Measurements from ENCODE around the gene FKBP1B.

Gene FKBP1B

DNA sequence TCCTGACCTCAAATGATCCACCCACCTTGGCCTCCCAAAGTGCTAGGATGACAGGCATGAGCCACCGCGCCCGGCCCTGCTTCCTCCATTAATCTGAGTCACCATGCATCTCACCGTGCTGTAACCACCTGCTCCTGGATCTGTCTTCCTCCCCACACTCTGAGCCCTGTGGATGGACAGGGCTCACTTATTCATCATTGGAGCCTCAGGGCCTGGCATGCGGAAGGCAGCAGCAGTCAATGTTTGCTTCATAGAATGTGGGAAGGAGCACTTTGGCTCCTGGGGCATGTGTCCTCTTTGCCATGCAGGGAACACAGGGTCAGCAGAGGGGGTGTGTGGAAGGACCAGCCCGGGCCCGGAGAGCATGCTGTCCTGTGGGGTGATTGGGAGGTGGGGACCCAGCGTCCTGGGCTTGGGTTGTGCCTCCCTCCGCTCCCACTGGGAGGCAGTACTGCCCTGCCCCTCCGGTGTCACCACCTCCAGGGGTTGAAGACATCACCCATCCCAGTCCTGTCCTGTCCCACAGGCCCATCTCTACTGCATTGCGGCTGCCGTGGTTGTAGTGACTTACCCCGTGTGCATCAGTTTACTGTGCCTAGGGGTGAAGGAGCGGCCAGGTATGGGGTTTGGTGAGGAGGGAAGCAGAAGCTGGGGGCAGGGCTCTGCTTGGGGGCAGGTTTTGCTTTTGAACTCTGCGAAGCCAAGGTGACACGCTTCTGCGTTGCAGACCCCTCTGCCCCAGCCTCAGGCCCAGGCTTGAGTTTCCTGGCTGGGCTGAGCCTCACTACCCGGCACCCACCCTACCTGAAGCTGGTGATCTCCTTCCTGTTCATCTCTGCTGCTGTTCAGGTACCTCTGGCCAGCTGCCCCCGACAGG is 28.2 kb upstream of the FKBP1B start:
- no peaks in the 10 kb centered on the region for H3K79me1 ChIP-seq (ENCODE audit: low read length)
- H3K56ac ChIP-seq (ENCODE audit: low read length) = no peak overlapping the region
- H3K79me2 ChIP-seq (ENCODE audit: control insufficient read depth, insufficient read depth, low read length) = no peaks in the 10 kb centered on the region
- no peak overlapping the region for H2BK15ac ChIP-seq (replicated peaks; ENCODE audit: low read depth)
- H3K9ac ChIP-seq (ENCODE audit: low read length) = no peak overlapping the region
- no peak overlapping the region for H4K5ac ChIP-seq (ENCODE audit: low read length)
- no peak overlapping the region for H3K27ac ChIP-seq (ENCODE audit: low read depth, low read length)
- H3K4me1 ChIP-seq (ENCODE audit: control insufficient read depth, low read depth, low read length) = no peaks in the 10 kb centered on the region
- no peak overlapping the region for H3K4me3 ChIP-seq (ENCODE audit: low read length)
- peak; percentile 68 for DNase-seq
- H2AK5ac ChIP-seq (ENCODE audit: low read length) = no peak overlapping the region
- no peak overlapping the region for H3K4me2 ChIP-seq (ENCODE audit: low read length)
- H3K36me3 ChIP-seq (ENCODE audit: control insufficient read depth, insufficient read depth, low read length) = no peaks in the 10 kb centered on the region
- H3K4ac ChIP-seq (ENCODE audit: low read depth, low read length) = no peak overlapping the region
- no peak overlapping the region for H3K23ac ChIP-seq (ENCODE audit: low read length)
- no peaks in the 10 kb centered on the region for H3K27me3 ChIP-seq (ENCODE audit: insufficient read depth, low read length, poor library complexity)
- H3K18ac ChIP-seq (ENCODE audit: low read length) = no peak overlapping the region
- H2BK120ac ChIP-seq (ENCODE audit: low read depth, low read length) = no peak overlapping the region
- H2BK5ac ChIP-seq (ENCODE audit: low read length) = no peak overlapping the region
- WGBS (ENCODE audit: extremely low coverage, insufficient coverage, low lambda C conversion rate) = no CpG with 5 or more reads among the region's 19 CpGs
- H4K8ac ChIP-seq (ENCODE audit: low read depth, low read length) = no peak overlapping the region

DNA sequence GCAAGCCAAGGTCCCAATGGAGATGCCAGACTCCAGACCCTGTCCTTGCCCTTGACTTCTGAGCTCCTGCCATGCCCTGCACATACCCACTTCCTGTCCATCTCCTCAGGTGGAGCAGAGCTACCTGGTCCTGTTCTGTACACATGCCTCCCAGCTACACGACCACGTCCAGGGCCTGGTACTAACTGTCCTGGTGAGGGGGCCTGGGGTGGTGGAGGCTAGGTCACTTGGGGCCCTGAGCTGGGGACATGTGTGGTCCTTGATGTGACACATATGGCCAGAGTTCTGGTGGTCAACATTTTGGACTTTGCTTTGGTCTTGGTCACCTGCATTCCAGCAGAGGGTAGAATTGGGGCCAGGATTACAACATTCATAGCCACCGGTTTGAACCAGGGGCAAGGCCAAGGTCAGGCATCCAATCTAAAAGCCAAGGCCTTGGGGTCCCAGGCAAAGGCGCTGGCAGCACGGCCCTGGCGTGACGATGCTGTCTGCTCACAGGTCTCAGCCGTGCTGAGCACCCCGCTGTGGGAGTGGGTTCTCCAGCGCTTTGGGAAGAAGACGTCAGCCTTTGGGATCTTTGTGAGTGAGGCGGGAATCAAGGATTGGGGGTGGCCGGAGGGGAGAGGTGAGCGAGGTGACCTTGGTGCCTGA is 27.1 kb upstream of the FKBP1B start:
- H3K56ac ChIP-seq (ENCODE audit: low read length) = no peak overlapping the region
- no peaks in the 10 kb centered on the region for H3K4me1 ChIP-seq (ENCODE audit: control insufficient read depth, low read depth, low read length)
- no peak overlapping the region for H3K4me3 ChIP-seq (ENCODE audit: low read length)
- no peak overlapping the region for H2BK120ac ChIP-seq (ENCODE audit: low read depth, low read length)
- no peaks in the 10 kb centered on the region for H3K36me3 ChIP-seq (ENCODE audit: control insufficient read depth, insufficient read depth, low read length)
- H3K79me2 ChIP-seq (ENCODE audit: control insufficient read depth, insufficient read depth, low read length) = no peaks in the 10 kb centered on the region
- H2BK5ac ChIP-seq (ENCODE audit: low read length) = no peak overlapping the region
- H3K4ac ChIP-seq (ENCODE audit: low read depth, low read length) = no peak overlapping the region
- no peaks in the 10 kb centered on the region for H3K79me1 ChIP-seq (ENCODE audit: low read length)
- no peaks in the 10 kb centered on the region for H3K27me3 ChIP-seq (ENCODE audit: insufficient read depth, low read length, poor library complexity)
- DNase-seq = no peak
- H4K5ac ChIP-seq (ENCODE audit: low read length) = no peak overlapping the region
- H3K27ac ChIP-seq (ENCODE audit: low read depth, low read length) = no peak overlapping the region
- no peak overlapping the region for H3K23ac ChIP-seq (ENCODE audit: low read length)
- WGBS (ENCODE audit: extremely low coverage, insufficient coverage, low lambda C conversion rate) = no CpG with 5 or more reads among the region's 14 CpGs
- H2BK15ac ChIP-seq (replicated peaks; ENCODE audit: low read depth) = no peak overlapping the region
- no peak overlapping the region for H3K4me2 ChIP-seq (ENCODE audit: low read length)
- H3K18ac ChIP-seq (ENCODE audit: low read length) = no peak overlapping the region
- no peak overlapping the region for H4K8ac ChIP-seq (ENCODE audit: low read depth, low read length)
- H2AK5ac ChIP-seq (ENCODE audit: low read length) = no peak overlapping the region
- no peak overlapping the region for H3K9ac ChIP-seq (ENCODE audit: low read length)

DNA sequence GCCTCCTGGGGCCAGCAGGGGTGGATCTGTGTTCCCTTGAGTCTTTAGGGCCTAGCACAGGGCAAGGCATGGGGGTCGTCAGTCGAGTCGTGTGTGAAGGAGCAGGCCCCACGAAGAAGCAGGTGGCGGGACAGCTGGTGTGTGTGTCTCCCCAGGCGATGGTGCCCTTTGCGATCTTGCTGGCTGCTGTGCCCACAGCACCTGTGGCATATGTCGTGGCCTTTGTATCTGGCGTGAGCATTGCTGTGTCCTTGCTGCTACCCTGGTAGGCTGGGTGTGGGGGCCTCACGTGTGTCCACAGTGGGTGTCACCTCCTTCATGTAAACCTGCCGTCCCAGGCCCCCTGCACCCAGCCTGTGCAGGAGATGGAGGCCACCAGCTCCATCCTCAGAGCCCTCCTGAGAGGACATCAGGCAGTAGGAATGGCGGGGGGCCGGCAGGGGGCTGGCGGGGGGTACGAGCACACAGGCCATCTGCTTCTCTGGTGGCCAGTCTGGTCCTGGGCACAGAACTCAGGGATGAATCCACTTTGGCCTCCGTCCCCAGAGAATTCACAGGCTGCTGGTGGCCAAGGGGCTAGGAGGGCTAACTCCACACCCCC is 26.5 kb upstream of the FKBP1B start:
- no CpG with 5 or more reads among the region's 16 CpGs for WGBS (ENCODE audit: extremely low coverage, insufficient coverage, low lambda C conversion rate)
- H2BK15ac ChIP-seq (replicated peaks; ENCODE audit: low read depth) = no peak overlapping the region
- no peaks in the 10 kb centered on the region for H3K79me2 ChIP-seq (ENCODE audit: control insufficient read depth, insufficient read depth, low read length)
- H3K4me3 ChIP-seq (ENCODE audit: low read length) = no peak overlapping the region
- no peak overlapping the region for H3K4me2 ChIP-seq (ENCODE audit: low read length)
- no peak overlapping the region for H3K23ac ChIP-seq (ENCODE audit: low read length)
- no peak overlapping the region for H4K8ac ChIP-seq (ENCODE audit: low read depth, low read length)
- H4K5ac ChIP-seq (ENCODE audit: low read length) = no peak overlapping the region
- no peak overlapping the region for H3K9ac ChIP-seq (ENCODE audit: low read length)
- H2AK5ac ChIP-seq (ENCODE audit: low read length) = no peak overlapping the region
- no peak overlapping the region for H3K18ac ChIP-seq (ENCODE audit: low read length)
- no peaks in the 10 kb centered on the region for H3K36me3 ChIP-seq (ENCODE audit: control insufficient read depth, insufficient read depth, low read length)
- H2BK120ac ChIP-seq (ENCODE audit: low read depth, low read length) = no peak overlapping the region
- DNase-seq = no peak
- H3K79me1 ChIP-seq (ENCODE audit: low read length) = no peaks in the 10 kb centered on the region
- H3K56ac ChIP-seq (ENCODE audit: low read length) = no peak overlapping the region
- no peak overlapping the region for H2BK5ac ChIP-seq (ENCODE audit: low read length)
- H3K4me1 ChIP-seq (ENCODE audit: control insufficient read depth, low read depth, low read length) = no peaks in the 10 kb centered on the region
- H3K4ac ChIP-seq (ENCODE audit: low read depth, low read length) = no peak overlapping the region
- H3K27ac ChIP-seq (ENCODE audit: low read depth, low read length) = no peak overlapping the region
- H3K27me3 ChIP-seq (ENCODE audit: insufficient read depth, low read length, poor library complexity) = no peaks in the 10 kb centered on the region

DNA sequence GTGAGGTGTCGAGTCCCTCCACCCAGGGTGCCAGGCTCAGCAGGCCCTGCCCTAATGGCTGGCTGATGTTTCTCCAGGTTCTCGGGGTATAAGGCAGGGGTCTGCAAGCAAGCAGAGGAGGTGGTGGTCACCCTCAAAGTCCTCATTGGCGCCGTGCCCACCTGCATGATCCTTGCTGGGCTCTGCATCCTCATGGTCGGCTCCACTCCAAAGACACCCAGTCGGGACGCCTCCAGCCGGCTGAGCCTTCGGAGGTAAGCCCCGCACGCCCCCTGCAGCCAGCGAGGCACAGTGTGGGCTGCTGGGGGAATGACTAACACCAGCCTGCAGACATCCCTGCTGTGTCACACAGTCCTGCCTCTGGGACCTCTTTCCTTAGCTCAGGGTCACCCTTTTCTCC is 25.5 kb upstream of the FKBP1B start:
- no peak overlapping the region for H2BK15ac ChIP-seq (replicated peaks; ENCODE audit: low read depth)
- H3K56ac ChIP-seq (ENCODE audit: low read length) = peak overlapping the region; percentile 42
- H4K8ac ChIP-seq (ENCODE audit: low read depth, low read length) = no peak overlapping the region
- no peak overlapping the region for H3K27ac ChIP-seq (ENCODE audit: low read depth, low read length)
- no peak overlapping the region for H2BK5ac ChIP-seq (ENCODE audit: low read length)
- no peak overlapping the region for H3K23ac ChIP-seq (ENCODE audit: low read length)
- no peak overlapping the region for H4K5ac ChIP-seq (ENCODE audit: low read length)
- WGBS (ENCODE audit: extremely low coverage, insufficient coverage, low lambda C conversion rate) = no CpG with 5 or more reads among the region's 12 CpGs
- H3K4me1 ChIP-seq (ENCODE audit: control insufficient read depth, low read depth, low read length) = no peaks in the 10 kb centered on the region
- no peak overlapping the region for H3K9ac ChIP-seq (ENCODE audit: low read length)
- no peak overlapping the region for H3K4me2 ChIP-seq (ENCODE audit: low read length)
- no peaks in the 10 kb centered on the region for H3K79me2 ChIP-seq (ENCODE audit: control insufficient read depth, insufficient read depth, low read length)
- H2AK5ac ChIP-seq (ENCODE audit: low read length) = no peak overlapping the region
- DNase-seq = peak; percentile 45
- H2BK120ac ChIP-seq (ENCODE audit: low read depth, low read length) = no peak overlapping the region
- no peaks in the 10 kb centered on the region for H3K36me3 ChIP-seq (ENCODE audit: control insufficient read depth, insufficient read depth, low read length)
- no peak overlapping the region for H3K4ac ChIP-seq (ENCODE audit: low read depth, low read length)
- no peak overlapping the region for H3K18ac ChIP-seq (ENCODE audit: low read length)
- no peaks in the 10 kb centered on the region for H3K79me1 ChIP-seq (ENCODE audit: low read length)
- H3K4me3 ChIP-seq (ENCODE audit: low read length) = no peak overlapping the region
- H3K27me3 ChIP-seq (ENCODE audit: insufficient read depth, low read length, poor library complexity) = no peaks in the 10 kb centered on the region

DNA sequence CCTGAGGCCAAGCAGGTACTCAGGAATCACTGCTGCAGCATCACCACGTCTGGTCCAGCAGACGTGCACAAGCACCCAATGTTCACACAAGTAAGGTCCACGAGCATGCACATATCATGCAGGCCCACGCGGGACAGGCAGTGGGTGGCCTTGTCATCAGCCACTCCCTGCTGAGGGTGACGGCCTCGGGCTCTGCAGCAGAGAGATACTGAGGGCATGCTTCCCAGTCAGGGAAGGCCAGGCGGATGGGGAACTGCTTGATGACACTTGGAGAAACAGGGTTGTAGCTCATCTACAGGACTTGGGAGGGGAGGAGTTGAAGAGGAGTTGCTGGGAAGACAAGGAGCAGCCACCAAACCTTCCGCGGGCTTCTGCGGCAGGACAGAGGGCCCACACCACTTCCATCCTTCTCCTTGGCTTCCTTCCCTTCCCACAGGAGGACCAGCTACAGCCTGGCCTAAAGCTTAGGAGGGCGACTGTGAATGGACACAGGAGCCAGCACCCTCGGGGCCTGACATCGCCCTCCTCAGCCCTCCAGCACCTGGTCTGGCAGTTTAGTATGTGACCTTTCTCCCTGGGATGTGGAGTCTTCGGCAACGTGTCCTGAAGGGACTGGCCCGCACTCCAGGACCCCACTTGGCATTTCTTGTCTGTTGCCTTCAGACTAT is 24.4 kb upstream of the FKBP1B start:
- H3K79me1 ChIP-seq (ENCODE audit: low read length) = no peaks in the 10 kb centered on the region
- no peaks in the 10 kb centered on the region for H3K4me1 ChIP-seq (ENCODE audit: control insufficient read depth, low read depth, low read length)
- no peak overlapping the region for H3K18ac ChIP-seq (ENCODE audit: low read length)
- H4K8ac ChIP-seq (ENCODE audit: low read depth, low read length) = no peak overlapping the region
- H2BK15ac ChIP-seq (replicated peaks; ENCODE audit: low read depth) = no peak overlapping the region
- no peak overlapping the region for H2BK5ac ChIP-seq (ENCODE audit: low read length)
- H3K23ac ChIP-seq (ENCODE audit: low read length) = no peak overlapping the region
- H4K5ac ChIP-seq (ENCODE audit: low read length) = no peak overlapping the region
- no peak overlapping the region for H3K56ac ChIP-seq (ENCODE audit: low read length)
- no peak overlapping the region for H3K4ac ChIP-seq (ENCODE audit: low read depth, low read length)
- no peak overlapping the region for H2BK120ac ChIP-seq (ENCODE audit: low read depth, low read length)
- no peak for DNase-seq
- no peaks in the 10 kb centered on the region for H3K36me3 ChIP-seq (ENCODE audit: control insufficient read depth, insufficient read depth, low read length)
- no peaks in the 10 kb centered on the region for H3K79me2 ChIP-seq (ENCODE audit: control insufficient read depth, insufficient read depth, low read length)
- H2AK5ac ChIP-seq (ENCODE audit: low read length) = no peak overlapping the region
- H3K27me3 ChIP-seq (ENCODE audit: insufficient read depth, low read length, poor library complexity) = no peaks in the 10 kb centered on the region
- H3K4me3 ChIP-seq (ENCODE audit: low read length) = no peak overlapping the region
- WGBS (ENCODE audit: extremely low coverage, insufficient coverage, low lambda C conversion rate) = no CpG with 5 or more reads among the region's 17 CpGs
- no peak overlapping the region for H3K9ac ChIP-seq (ENCODE audit: low read length)
- H3K4me2 ChIP-seq (ENCODE audit: low read length) = no peak overlapping the region
- H3K27ac ChIP-seq (ENCODE audit: low read depth, low read length) = no peak overlapping the region
